HG03175 (cell line): ENCODE results near the gene COL4A6.

Experiments
- ATAC-seq: cut with Tn5 transposase; IDR thresholded peaks from one replicate; pipeline ENCODE4 v1.9.1; 2021; ENCODE audit warnings: mild to moderate bottlenecking, moderate library complexity; ENCODE audit not compliant: unreplicated experiment

COL4A6 gene

GRCh38 chrX:108285356-108285755, 152.9 kb downstream of the COL4A6 start:
- ATAC-seq = no peak

- no peak for ATAC-seq
These were observed 162.5 kb downstream of the COL4A6 start for GRCh38 chrX:108275732-108276131.

GRCh38 chrX:108271397-108271787, 166.8 kb downstream of the COL4A6 start:
- ATAC-seq = peak; percentile 69

- ATAC-seq = peak; percentile 55
These were observed 167.4 kb downstream of the COL4A6 start for GRCh38 chrX:108270739-108271396.

GRCh38 chrX:108270280-108270679, 167.9 kb downstream of the COL4A6 start:
- ATAC-seq = no peak

GRCh38 chrX:108268434-108269080, 169.7 kb downstream of the COL4A6 start:
- ATAC-seq = no peak

- ATAC-seq = no peak
These were observed 170.7 kb downstream of the COL4A6 start for GRCh38 chrX:108267557-108267956.

GRCh38 chrX:108264376-108264775, 173.8 kb downstream of the COL4A6 start:
- ATAC-seq = no peak

- no peak for ATAC-seq
These were observed 176.5 kb downstream of the COL4A6 start for GRCh38 chrX:108261549-108262203.

- no peak for ATAC-seq
These were observed 180.7 kb downstream of the COL4A6 start for GRCh38 chrX:108257556-108257955.

- ATAC-seq = no peak
These were observed 183.6 kb downstream of the COL4A6 start for GRCh38 chrX:108254636-108255035.

- no peak for ATAC-seq
These were observed 187.3 kb downstream of the COL4A6 start for GRCh38 chrX:108250654-108251579.

GRCh38 chrX:108246304-108246954, 191.8 kb downstream of the COL4A6 start:
- no peak for ATAC-seq

GRCh38 chrX:108245462-108245861, 192.8 kb downstream of the COL4A6 start:
- no peak for ATAC-seq

- ATAC-seq = no peak
These were observed 202.2 kb downstream of the COL4A6 start for GRCh38 chrX:108235986-108236385.

- ATAC-seq = no peak
These were observed 207.6 kb downstream of the COL4A6 start for GRCh38 chrX:108230574-108230973.

- ATAC-seq = peak; percentile 72
These were observed 213.2 kb downstream of the COL4A6 start for GRCh38 chrX:108224727-108225621.

GRCh38 chrX:108224218-108224617, 214.0 kb downstream of the COL4A6 start:
- ATAC-seq = peak; percentile 20

- ATAC-seq = no peak
These were observed 214.6 kb downstream of the COL4A6 start for GRCh38 chrX:108223585-108223984.
